Limb (tissue), 2 donors: ENCODE measurements around the gene FARP2.
"Not testable (repeated sequence)": the region's sequence is repeated elsewhere in the genome, so short reads cannot be mapped to it uniquely, and the experiment has no call there.

Experiments used
- DNase-seq, 2 donors: peaks; one replicate each; pipeline ENCODE4 v3.0.0-alpha.2; 2016; ENCODE audit errors: extremely low spot score in 2 of 2

FARP2 gene

DNA sequence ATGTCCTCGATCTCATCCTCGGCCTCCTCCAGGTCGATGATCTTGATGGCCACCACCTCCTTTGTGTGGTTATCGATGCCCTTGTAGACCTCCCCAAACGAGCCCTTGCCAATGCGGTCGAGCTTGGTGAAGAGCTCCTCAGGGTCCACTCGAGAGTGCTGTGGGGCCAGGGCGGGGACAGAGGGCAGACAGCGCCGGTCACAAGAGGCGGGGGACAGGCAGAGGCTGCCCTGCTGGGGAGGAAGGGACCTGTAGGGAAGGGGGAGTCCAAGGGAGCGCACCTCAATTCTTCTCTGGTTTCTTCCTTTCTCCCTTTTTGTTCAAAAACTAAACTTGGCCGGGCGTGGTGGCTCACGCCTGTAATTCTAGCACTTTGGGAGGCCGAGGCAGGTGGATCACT, 145.5 kb downstream of the FARP2 start:
- DNase-seq = no peak

DNA sequence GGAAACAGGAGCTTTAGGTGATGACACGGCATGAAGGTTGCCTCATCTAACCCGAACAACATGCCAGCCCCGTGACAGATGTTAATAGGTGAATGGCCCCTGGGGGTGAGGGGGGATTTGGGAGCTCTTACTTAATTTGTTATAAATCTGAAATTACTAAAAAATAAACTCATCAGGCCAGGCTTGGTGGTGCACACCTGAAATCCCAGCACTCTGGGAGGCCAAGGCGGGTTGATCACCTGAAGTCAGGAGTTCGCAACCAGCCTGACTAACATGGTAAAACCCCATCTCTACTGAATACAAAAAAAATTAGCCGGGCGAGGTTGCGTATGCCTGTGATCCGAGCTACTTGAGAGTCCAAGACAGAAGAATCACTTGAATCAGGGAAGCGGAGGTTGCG, 146.2 kb downstream of the FARP2 start:
- DNase-seq = no peak

DNA sequence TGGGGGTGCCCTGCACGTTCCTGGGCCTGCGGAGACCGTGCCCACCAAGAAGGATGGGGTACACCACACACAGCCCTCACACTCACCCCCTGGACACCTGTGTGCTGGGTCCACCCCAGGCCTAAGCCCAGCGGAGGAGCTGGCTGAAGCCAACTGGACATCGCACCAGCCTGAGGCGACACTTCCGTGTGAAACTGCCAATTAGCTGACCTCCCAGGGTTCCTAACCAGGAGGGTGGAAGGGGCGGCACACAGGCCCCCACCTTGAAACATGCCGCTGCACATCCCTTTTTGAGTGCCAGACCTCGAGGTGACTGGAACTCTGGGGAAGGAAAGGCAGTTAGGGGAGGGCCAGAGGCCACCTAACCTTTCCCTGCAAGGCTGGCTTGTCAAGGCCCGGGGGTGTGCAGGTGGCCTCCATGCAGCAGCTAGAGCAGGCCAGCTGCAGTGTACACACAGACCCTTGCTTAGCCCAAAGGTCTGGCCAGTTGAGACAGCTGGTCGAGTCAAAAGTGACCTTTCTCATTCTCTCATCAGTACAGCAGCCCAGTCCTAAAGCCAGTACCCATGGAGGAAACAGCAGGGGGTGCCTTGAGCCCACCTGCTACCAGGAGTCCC, 147.8 kb downstream of the FARP2 start:
- DNase-seq = no peak

DNA sequence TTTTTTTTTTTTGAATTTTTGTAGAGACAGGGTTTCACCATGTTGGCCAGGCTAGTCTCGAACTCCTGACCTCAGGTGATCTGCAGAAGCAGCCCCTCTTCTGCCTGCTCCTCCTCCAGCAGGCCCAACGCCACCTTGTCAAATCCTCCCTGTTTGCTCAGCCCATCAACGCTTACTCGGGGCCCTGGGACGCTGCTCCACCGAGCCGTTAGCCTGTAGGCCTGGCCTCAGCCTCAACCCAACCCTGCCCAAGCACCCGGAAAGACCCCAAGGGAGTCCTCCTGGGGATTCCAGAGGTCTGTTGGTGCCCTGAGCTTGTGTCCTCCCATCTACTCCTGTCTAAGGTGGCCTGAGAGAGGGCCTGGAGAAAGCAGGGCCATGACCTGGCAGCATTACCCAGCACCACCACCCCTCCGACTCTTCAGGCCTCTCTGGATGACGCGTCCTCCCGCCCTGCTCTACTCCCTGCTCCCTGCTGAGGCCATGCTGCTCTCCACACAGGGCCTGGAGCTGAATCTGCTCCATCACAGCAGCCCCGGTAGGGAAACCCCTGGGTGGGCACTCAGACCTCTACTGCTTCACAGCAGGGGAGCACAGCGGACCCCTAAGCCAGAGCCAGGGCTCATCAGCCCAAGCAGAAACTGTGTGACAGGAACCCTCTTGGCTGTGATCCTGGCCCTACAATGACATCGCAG, 149.1 kb downstream of the FARP2 start:
- DNase-seq = no peak

DNA sequence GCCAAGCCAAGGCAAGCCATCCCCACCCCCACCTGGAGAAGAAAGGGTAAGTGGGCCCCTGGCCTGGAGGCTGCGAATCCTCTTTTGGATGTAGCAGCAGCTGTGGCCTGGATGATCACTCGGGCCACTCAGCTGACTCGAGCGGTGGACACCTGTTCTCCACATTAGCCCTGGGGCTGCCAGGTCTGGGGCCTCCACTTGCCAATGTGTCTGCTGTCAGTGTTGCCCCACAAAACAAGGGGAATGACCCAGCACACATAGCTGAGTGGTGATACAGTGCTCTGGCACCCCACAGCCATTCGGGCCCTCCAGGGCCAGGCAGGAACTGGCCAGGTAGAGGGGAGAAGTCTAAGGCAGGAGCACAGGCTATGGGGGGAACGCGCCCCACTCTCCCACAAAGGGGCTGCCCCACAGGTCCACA, 149.7 kb downstream of the FARP2 start:
- no peak for DNase-seq

DNA sequence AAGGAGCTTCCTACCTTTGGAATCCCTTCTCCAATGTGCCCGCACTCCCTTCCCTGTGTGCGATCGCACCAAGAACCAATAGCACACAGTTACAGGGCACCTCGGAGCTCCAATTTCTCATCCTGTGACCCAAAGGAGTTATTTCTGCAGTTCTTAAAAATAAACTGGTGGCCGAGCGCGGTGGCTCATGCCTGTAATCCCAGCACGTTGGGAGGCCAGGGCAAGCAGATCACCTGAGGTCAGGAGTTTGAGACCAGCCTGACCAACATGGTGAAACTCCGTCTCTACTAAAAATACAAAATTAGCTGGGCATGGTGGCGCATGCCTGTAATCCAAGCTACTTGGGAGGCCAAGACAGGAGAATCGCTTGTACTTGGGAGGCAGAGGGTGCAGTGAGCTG, 150.2 kb downstream of the FARP2 start:
- DNase-seq = not testable (repeated sequence)

DNA sequence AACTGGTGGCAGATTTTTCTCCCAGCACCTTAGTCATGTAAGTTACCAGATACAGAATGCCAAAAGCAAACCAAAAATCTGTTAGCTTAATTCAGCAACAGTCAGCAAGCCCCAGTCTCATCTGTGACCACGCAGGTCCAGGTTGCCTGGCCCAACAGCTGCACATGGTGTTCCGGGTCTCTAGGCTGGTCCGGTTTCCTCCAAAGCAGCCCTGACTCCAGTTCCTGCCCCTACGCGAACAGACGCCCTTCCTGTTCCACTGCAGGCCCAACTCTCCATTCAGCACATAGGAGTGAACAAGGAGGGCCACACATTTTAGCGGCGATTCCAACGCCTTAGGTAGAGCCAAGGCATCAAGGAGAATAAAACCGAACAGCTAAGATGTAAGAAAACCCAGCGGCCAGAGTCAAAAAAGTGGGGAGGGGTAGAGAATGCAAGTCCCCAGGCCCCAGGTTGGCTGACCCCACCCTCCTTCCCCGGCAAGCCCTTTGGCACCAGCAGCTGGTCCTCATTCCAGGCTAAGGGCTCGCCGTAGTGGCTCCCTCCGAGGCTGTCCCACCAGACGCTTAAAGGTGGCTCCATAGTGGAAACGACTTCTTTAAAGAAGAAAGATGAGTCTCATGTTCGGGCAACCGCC, 150.8 kb downstream of the FARP2 start:
- DNase-seq = no peak

DNA sequence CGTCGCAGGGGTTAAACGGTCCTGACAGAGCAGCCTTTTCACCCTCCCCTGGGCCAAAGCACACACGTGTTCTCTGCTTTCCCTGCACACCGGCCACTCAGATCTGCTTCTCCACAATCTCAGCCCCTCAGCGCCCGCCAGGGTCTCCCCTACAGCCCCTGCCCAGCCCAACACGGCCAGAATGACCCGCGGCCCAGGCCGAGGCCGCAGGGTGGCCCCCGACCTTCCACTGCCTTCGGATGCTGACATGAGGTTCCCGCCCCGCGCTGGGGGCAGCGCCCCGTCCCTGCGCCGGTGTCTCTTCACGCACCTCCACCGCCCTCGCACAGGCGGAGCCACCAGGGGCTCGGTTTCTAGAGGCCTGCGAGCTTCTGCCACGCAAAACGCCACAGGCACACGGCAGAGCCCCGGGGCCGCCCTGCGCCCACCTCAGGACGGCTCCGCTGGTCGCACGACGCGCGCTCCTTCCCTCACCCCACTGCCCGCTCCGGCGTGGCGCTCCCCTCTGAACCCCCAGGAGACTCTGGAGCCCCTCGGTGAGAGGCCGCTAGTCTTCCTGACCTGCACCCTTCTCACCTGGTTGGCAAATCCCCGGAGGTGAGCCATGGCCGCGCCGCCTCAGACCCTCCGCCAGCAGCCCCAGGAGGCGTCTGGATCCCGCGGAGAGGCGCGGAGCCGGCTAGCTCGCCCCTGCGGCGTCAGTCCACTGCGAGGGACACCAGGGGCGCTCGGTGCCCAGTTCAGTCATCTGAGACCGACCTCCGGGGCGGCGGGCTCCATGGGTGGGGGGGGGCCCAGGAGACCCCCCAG, 151.6 kb downstream of the FARP2 start:
- no peak for DNase-seq

DNA sequence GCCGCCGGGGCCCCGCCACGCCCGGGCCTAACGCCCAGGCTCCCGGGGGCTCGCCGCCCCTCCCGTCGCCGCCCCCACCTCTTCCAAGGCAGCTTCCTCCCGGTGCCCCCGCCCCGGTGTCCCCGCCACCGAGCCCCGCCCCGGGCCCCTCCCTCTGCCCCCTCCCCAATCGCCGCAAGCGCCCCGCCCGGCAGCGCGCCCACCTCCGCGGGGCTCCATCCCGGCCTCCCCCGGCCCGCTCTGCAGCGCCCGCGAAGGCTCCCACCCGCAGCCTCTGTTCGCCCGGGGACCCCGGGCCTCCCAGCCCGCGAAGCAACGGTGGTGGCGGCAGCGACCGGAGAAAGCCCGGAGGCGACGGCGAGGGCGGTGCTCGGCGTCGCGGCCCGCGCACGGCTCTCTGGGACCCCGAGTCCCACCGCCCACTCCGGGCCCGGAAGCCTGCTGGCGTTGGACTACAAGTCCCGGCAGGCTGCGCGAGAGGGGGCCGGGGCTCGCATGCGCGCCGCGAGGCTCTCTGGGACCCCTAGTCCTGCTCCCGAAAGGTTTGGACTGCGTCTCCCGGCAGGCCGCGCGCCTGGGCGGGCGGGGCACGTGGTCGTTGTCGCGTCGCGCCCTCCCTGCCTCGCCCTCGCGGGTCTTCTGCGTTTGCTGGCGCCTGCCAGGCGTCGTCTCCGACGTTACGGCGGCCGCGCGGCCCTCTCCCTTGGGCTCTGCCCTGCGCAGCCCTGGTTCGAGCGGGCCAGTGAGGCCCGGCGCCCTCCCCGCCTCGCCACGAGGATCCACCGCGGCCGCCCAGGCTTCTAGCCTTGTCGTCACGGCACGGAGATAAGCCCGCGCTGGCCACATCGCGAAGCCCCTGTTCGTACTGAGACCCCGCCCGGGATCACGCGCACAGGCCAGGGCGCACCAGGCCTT, 152.4 kb downstream of the FARP2 start, which contains the start of gene STK25:
Gene STK25, minus strand, starts transcription at position 345 of the 915 bp plus-strand sequence. CDS start 549 bp downstream, outside the sequence.
- peak; percentile 97 to 99 for DNase-seq

DNA sequence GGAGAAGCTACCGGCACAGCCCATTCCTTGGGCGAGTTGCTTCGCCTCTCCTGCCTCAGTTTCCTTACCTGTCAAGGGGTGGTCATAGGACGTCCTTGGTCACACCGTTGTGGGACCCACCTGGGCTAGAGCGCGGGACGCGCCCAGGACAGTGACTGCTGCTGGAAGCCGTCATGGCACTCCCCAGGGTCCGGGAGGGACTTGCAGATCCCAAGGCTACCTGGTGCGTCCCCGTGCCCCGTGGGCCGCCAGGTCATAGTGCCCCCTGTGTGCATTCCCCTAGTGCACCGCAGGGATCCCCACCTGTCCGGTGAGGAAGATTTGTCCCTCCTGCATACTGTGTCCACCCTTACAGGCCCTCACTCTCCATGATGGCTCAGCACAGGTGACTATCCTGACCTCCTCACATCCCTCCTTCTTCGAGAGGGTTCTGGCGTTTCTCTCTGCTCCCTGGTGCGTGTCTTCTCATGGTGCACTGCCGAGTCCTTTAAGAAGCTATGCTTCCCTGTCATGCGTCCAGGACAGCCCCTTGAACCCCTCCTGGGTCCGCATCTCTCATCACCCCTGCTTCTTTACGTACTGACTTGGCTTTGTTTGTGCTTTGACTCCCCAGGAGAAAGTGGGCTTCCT, 153.2 kb downstream of the FARP2 start:
- DNase-seq = no peak

DNA sequence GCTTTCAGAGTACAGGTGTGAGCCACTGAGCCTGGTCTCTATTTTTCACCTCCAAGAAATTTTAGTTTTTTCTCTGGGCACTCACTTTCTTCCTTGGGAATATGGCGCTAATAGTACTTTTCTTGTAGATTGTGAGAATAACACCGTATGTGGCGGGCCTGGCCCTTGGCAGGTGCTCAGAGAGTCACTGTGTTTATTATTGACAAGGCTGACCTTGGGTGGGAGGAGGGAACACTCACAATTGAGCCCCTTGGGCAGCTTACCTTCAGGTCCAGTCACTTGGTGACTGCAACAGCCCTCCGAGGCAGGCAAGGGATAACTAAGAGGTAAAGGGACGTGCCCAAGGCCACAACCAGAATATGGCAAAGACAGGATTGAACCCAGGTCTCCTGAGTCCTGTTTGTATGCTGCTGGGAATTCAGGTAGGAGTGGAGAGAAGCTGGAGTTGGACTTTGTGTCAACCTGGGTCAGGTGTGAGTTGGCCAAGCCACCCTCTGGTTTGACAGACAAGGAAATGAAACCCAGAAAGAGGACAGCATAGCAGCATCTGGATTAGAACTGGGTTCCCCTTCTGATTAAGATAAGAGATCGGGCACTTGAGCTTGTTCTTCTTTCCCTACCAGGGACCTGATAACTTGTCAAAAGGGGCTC, 155.1 kb downstream of the FARP2 start:
- DNase-seq = no peak

DNA sequence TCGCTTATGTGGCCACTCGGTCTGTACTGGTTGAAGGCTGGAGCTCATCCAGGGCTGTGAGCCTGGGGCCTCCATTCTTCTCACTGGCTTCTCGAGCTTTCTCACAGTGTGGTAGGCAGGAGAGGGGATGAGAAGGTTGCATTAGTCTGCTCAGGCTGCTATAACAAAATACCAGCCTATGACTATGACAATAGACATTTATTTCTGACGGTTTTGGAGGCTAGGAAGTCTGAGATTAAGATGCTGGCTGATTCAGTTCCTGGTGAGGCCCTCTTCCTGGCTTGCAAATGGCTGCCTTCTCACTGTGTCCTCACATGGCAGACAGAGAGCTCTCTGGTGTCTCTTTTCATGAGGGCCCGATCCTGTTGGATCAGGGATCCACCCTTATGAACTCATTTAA, 158.5 kb downstream of the FARP2 start:
- no peak for DNase-seq

DNA sequence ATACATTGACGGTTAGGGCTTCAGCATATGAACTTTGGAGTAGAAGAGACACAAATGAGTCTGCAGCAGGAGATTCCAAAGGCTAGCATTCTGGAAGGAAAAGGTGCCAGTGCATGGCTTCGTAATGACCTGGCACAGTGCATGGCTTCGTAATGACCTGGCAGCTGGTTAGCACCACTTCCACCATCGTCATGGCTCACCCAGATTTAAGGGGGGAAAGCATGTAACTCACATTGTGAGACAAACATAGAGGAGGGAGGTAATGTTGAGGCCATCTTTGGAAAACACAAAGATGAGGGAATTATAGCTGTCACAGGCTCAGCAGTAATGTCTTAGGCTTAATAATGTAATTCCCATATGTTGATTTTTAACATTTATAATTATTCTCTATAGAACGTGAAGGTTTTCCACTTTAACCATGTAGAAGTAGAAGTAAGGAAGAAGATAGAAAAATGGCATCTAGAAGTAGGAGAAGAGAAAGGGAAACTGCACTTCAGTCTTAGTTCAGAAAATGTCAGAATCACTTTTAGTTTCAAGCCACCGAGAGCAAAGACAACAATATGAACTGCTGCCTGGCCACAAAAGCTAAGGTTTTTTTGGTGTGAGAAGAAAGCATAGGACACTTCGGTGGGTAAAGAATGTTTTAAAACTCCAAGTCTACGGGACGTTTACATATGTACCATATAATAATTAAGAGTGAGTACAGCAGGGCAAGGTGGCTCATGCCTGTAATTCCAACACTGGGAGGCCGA, 159.1 kb downstream of the FARP2 start:
- DNase-seq = no peak

DNA sequence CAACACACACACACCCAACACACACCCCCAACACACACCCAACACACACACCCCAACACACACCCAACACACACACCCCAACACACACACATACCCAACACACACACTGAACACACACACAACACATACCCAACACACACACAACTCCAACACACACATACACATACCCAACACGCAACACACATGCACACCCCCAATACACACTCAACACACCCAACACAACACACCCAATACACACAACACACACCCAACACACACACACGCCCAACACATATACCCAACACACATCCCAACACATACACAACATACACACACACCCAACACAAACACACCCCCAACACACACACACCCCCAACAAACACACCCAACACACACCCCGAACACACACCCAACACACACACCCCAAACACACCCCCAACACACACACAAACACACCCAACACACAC, 160.5 kb downstream of the FARP2 start:
- no peak for DNase-seq

DNA sequence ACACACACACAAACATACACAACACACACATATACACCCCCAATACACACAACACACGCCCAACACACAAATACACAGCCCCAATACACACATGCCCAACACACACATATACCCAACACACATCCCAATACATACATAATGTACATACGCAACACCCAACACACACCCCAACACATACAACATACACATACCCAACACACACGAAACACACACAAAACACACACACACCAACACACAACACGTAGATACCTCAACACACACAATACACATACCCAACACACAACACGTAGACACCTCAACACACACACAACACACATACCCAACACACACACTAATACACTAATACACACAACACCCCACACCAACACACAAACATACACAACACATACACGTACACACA, 161.2 kb downstream of the FARP2 start:
- DNase-seq = no peak

DNA sequence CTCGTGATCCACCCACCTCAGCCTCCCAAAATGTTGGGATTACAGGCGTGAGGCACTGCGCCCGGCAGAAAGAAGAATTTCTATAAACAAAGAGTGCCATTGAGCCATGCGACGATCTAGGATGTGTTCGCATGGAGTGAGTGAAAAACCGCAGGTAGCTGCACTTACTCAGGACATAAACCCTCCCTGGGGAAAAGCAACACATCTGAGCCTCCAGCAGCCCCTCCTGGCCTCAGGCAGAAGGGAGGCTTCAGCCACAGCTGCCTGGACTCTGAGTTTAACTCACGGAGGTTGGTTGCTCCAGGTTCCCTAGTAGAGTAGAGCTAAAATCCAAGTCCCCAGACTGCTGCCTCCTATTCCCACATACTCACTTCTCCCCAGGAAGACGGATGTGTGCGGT, 163.6 kb downstream of the FARP2 start:
- DNase-seq = no peak

DNA sequence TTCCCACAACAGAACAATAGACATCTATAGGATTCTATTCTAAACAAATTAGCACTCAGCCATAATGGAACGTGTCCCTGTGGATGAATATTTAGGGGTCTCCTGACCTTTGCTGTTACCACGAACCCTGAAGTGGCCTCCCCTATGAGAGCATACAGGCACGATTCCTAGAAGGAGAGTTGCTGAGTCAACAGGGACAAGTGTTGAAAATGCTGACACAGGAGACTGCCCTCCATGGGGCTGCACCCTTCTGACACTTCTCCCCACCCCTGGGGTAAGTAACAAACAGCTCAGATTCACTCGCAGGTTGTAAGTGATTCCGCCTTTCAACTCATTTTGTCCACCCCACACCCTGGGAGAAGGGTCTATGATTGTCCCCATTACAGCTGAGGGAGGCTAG, 166.4 kb downstream of the FARP2 start:
- no peak for DNase-seq

DNA sequence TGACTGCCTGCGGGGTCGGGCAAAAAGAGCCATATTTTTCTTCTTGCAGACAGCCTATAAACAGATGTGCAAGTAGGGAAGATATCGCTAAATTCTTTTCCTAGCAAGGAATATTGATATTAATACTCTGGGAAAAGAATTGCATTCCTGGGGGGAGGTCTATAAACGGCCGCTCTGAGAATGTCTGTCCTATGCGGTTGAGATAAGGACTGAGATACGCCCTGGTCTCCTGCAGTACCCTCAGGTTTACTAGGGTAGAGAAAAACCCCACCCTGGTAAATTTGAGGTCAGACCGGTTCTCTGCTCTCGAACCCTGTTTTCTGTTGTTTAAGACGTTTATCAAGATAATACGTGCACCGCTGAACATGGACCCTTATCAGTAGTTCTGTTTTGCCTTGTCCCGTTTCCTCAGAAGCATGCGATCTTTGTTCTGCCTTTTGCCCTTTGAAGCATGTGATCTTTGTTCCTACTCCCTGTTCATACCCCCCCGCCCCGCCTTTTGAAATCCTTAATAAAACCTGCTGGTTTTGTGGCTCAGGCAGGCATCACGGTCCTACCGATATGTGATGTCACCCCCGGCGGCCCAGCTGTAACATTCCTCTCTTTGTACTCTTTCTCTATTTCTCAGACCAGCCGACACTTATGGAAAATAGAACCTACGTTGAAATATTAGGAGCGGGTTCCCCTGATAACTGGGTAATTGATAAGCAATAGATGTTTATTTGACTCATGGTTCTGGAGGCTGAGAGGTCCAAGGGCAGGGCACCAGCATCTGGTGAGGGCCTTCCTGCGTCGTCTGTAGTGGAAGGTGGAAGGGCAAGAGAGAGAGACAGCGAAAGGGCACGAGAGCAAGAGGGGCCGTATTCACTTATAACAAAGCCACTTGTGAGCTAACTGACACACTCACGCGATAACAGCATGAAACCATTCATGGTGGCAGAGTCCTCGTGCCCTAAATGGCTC, 170.0 kb downstream of the FARP2 start:
- DNase-seq = not testable (repeated sequence)
